SH-SY5Y (cell line): Measurements from ENCODE around the gene RBM15.

ENCODE experiments used
- GATA2 ChIP-seq: IDR thresholded peaks from 2 replicates; pipeline ENCODE4 v1.6.1; 2011; ENCODE audit warnings: mild to moderate bottlenecking, low read depth, low read length
- GATA3 ChIP-seq: IDR thresholded peaks from 2 replicates; pipeline ENCODE4 v1.6.1; 2011; ENCODE audit warnings: low read depth, mild to moderate bottlenecking, low read length, moderate library complexity

- no peak for TF ChIP-seq GATA2
- no peak for TF ChIP-seq GATA3
Measured at GRCh38 chr1:110364221-110364620, 25.0 kb downstream of the RBM15 start.
